ENCODE data around the gene WDR6.

GRCh38 chr3:49017229-49017970, 10.2 kb downstream of the WDR6 start:
- TF ChIP-seq CTCF (IDR thresholded peaks at IDR 0.05) (no peak), POLR2A (IDR thresholded peaks at IDR 0.05) (no peak)

Data from stomach (tissue), 4 donors.